ENCODE data around the gene TNN. TPM values are rescaled to one million over a fixed set of nuclear protein-coding genes. Genes with fewer than 3 reads are reported as not detected.

The TNN gene
- total RNA-seq, 1 experiment from 2014 or later, result 0.31 TPM

DNA sequence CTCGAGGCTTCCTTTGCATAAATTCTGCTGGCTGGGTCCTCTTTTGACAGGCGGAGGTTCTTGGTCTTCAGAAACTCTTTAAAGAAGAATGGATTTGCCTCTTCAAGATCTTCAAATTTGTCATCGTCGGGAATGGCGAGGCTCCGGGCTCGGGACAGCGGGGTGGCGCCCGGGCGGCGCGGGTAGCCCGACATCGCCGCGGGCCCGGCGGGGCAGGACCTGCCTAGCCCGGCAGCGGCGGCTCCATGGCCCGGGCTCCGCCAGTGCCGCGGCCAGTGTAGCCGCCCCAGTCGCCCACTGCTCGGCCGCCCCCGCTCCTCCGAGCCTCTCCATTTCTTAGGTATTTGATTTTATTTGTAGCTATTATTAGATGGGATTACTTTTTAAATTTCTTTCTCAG lies 22.1 kb upstream of the TNN start:
- DNase-seq, result peak; percentile 12
- H3K36me3 ChIP-seq (replicated peaks; ENCODE audit: control insufficient read depth, insufficient read depth, low read length), result no peaks in the 10 kb centered on the region
- no peaks in the 10 kb centered on the region for H3K27me3 ChIP-seq (ENCODE audit: control insufficient read depth, insufficient read depth, low read length)
- no peak overlapping the region for H3K4me3 ChIP-seq (ENCODE audit: insufficient read depth, low read depth, low read length)

DNA sequence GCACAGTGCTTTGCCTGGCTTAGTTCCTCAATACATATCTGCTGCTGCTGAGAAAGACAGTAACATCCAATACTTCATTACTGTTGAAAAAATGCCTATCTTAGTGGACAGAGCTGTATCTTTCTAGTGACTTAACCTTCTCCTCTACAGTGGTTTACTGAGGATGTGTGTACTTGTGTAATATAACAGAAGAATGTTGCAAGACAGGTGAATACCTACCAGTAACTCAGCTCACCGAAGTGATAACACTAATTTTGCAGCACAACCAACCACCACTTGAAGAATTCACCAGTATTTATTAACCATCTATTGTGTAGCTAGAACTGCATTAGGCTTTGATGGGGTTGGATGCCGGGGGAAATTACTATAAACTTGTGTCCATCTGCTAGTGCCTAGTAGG lies 16.6 kb upstream of the TNN start:
- H3K36me3 ChIP-seq (replicated peaks; ENCODE audit: control insufficient read depth, insufficient read depth, low read length), result no peaks in the 10 kb centered on the region
- no peaks in the 10 kb centered on the region for H3K27me3 ChIP-seq (ENCODE audit: control insufficient read depth, insufficient read depth, low read length)
- no peak for DNase-seq
- H3K4me3 ChIP-seq (ENCODE audit: insufficient read depth, low read depth, low read length), result no peak overlapping the region

DNA sequence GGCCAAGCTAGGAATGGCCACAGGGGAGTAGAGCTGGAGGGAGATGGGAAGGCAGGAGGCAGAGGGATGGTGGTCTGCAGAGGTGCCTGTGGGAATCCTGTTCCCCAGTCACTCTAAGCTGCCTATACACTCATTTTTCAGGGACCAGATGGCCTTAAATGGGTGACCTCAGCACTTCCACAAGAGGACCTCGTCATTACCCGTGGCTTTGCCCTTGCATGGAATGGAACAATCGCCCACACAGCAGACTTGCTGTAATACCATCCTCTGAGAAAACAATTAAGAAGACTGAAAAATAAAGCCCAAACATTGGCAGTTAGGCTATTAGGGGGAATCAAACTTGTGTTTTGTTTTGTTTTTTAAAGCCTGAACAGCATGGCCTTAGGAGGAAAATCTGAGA lies 12.9 kb upstream of the TNN start:
- no peaks in the 10 kb centered on the region for H3K27me3 ChIP-seq (ENCODE audit: control insufficient read depth, insufficient read depth, low read length)
- no peak overlapping the region for H3K4me3 ChIP-seq (ENCODE audit: insufficient read depth, low read depth, low read length)
- no peaks in the 10 kb centered on the region for H3K36me3 ChIP-seq (replicated peaks; ENCODE audit: control insufficient read depth, insufficient read depth, low read length)
- DNase-seq, result no peak

DNA sequence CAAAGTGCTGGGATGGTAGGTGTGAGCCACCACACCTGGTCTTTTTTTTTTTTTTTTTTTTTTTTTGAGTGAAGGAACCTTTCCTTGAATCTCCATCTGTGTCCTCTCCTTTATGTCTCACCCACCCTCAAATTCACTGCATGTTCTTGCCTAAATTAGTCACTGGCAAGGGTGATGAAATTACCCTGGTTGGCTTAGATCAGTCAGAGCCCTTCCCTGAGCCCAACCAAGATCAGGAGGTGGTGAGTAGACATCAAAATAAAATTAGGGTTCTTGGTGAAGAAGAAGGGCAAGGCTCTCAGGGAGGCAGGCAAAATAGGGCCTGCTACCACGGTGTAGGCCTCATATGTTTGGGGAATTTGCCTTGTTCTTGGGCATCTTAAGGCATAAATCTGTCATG lies 5.3 kb upstream of the TNN start:
- no peaks in the 10 kb centered on the region for H3K27me3 ChIP-seq (ENCODE audit: control insufficient read depth, insufficient read depth, low read length)
- no peak overlapping the region for H3K4me3 ChIP-seq (ENCODE audit: insufficient read depth, low read depth, low read length)
- no peaks in the 10 kb centered on the region for H3K36me3 ChIP-seq (replicated peaks; ENCODE audit: control insufficient read depth, insufficient read depth, low read length)
- no peak for DNase-seq

DNA sequence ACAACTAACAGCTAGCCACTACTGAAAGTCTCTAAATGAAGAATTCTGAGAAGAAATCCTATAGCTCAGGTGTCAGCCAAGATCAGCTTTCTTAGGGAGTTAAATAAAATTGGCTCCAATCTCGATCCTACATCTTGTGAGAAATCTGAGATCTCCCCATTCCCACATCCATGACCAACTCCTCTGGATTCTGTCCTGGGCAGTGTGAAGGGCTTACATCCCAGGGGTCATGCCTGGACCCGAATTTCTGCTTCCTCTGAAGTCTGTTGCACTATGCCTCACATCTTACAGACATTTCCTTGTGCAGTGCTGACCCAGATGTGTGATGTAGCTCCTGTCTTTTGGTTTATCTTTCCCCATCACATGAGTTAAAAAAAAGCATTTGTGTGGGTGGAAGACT lies 4.8 kb upstream of the TNN start:
- Histone ChIP-seq H3K27me3 (ENCODE audit: control insufficient read depth, insufficient read depth, low read length) (no peaks in the 10 kb centered on the region), H3K36me3 (replicated peaks; ENCODE audit: control insufficient read depth, insufficient read depth, low read length) (no peaks in the 10 kb centered on the region), H3K4me3 (ENCODE audit: insufficient read depth, low read depth, low read length) (no peak overlapping the region)
- DNase-seq, result no peak

DNA sequence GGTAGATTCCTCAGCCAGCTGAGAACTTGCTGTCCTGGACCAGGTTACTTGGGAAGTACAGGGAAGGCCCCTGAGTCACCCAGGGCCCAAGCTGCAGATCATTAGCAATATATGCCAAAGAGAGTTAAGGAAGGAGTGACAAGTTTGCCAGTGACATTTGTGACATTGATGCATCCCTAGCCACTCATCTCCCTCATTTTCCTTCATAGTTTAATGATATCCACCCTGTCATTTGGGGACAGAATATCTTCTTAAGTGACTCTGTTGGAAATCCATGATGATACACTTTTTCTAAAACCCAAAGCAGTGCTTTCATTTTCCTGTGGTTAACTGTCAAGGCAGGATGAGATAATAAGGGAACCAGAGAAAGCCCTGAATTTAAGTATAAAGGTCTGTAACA lies 3.2 kb downstream of the TNN start:
- Histone ChIP-seq H3K36me3 (replicated peaks; ENCODE audit: control insufficient read depth, insufficient read depth, low read length) (no peaks in the 10 kb centered on the region), H3K27me3 (ENCODE audit: control insufficient read depth, insufficient read depth, low read length) (no peaks in the 10 kb centered on the region; the same call in none of the 2 replicates), H3K4me3 (ENCODE audit: insufficient read depth, low read depth, low read length) (no peak overlapping the region)
- no peak for DNase-seq

DNA sequence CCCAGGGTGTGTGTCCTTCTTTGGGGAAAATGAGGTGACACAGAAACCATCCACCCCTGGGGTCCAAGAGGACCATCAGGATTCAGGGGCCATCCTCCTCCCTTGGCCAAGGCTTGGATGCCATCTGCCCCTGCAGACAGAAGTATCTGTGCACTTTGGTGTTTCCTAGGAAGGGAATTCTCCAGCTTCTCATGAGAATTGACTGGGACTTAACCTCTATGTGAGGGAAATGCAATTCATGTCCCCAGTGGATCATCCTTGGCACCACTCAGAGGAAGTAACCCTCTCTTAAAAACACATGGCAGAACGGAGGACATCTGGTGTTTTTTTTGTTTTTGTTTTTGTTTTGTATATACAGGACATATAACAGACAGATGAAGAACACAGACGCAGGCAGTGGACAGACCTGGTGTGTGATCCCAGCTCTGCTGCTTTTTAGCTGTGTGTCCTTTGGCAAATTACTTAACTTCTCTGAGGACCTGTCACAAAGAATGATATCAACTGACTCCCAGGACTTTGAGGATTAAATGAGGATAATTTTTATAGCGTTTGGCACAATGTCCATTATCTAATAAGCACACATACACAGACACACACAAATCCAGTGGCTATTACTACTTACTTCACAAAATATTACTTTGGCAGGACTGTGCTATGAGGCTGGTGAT lies 3.8 kb downstream of the TNN start:
- no peak for DNase-seq
- Histone ChIP-seq H3K27me3 (ENCODE audit: control insufficient read depth, insufficient read depth, low read length) (no peaks in the 10 kb centered on the region; the same call in none of the 2 replicates), H3K4me3 (ENCODE audit: insufficient read depth, low read depth, low read length) (no peak overlapping the region), H3K36me3 (replicated peaks; ENCODE audit: control insufficient read depth, insufficient read depth, low read length) (no peaks in the 10 kb centered on the region)

DNA sequence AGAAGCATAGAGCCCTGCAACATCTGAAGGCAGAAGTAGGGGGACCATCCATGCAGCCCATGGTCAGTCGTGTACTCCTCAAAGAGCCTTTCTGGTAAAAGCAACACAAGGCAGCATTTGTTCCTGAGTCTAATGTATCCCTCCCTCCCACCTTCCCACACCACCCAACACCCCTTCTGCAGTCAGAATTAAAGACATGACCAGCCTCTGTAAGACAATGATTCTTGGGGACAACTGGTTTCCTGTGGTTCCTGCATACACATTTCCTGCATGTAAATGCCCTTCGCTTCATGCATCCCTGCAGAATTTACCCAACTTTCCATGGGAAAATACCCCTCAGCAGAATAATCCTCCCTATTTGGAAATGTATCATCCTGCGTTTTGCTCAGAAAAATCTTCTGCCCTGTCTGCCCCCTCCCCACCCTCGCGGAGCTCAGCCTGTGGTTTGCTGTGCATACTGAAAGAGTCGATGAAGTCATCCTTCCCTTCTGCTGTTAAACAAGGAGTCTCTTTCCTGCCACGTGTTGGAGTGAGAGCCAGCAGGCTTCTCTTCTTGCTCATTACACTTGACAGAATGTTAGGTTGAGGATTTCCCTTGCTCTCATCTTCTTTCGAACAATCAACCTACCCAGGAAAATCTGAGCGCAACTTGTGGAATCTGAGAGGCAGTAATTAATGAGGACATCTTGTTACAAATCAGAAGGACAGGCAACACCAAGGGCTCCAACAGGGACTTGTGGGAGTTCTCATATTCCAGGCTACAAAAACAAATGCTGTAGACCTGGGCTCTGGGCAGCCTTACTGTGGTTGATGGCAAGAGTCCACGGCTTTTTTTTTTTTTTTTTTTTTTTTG lies 4.7 kb downstream of the TNN start:
- Histone ChIP-seq H3K4me3 (ENCODE audit: insufficient read depth, low read depth, low read length) (no peak overlapping the region), H3K27me3 (ENCODE audit: control insufficient read depth, insufficient read depth, low read length) (no peaks in the 10 kb centered on the region; the same call in none of the 2 replicates), H3K36me3 (replicated peaks; ENCODE audit: control insufficient read depth, insufficient read depth, low read length) (no peaks in the 10 kb centered on the region)
- no peak for DNase-seq

DNA sequence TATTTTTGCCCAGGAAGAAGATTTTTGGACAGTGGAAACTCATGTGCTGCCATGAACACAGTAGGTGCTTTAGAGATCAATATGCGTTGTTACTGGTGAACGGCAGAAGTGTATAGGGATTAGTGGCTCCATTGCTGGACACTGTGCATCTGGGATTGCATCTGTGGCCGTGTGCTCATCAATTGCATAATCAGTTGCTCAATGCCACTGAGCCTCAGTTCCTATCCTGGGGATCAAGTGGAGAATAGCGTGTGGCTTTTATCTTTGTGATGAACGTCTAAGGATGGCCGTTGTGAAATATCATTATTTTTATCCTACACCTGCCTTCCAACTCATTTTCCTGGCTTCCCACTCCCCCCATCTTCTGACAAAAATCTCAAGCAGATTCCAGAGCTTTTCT lies 5.4 kb downstream of the TNN start:
- Histone ChIP-seq H3K27me3 (ENCODE audit: control insufficient read depth, insufficient read depth, low read length) (no peaks in the 10 kb centered on the region; the same call in none of the 2 replicates), H3K36me3 (replicated peaks; ENCODE audit: control insufficient read depth, insufficient read depth, low read length) (no peaks in the 10 kb centered on the region), H3K4me3 (ENCODE audit: insufficient read depth, low read depth, low read length) (no peak overlapping the region)
- no peak for DNase-seq

DNA sequence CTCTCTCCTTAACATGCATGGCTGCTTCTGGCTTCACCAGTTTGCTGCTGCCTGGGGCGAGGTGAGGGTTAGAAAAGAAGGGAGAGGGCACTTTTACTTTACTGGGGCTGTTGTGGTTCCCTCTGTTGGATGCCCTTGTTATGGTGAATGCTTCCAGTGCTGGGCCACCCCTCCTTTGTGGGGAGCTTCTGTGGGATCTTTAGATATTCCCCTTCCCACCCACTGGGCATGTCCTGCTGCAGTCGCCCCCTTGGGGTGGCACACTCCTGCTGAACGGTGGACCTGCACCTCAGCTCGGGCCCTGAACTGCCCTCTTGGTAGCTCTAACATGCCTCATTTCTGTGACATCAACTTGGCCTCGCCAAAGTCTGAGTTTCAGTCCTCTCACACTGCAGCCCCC lies 6.0 kb downstream of the TNN start:
- Histone ChIP-seq H3K27me3 (ENCODE audit: control insufficient read depth, insufficient read depth, low read length) (no peaks in the 10 kb centered on the region; the same call in none of the 2 replicates), H3K4me3 (ENCODE audit: insufficient read depth, low read depth, low read length) (no peak overlapping the region), H3K36me3 (replicated peaks; ENCODE audit: control insufficient read depth, insufficient read depth, low read length) (no peaks in the 10 kb centered on the region)
- peak; percentile 69 for DNase-seq

DNA sequence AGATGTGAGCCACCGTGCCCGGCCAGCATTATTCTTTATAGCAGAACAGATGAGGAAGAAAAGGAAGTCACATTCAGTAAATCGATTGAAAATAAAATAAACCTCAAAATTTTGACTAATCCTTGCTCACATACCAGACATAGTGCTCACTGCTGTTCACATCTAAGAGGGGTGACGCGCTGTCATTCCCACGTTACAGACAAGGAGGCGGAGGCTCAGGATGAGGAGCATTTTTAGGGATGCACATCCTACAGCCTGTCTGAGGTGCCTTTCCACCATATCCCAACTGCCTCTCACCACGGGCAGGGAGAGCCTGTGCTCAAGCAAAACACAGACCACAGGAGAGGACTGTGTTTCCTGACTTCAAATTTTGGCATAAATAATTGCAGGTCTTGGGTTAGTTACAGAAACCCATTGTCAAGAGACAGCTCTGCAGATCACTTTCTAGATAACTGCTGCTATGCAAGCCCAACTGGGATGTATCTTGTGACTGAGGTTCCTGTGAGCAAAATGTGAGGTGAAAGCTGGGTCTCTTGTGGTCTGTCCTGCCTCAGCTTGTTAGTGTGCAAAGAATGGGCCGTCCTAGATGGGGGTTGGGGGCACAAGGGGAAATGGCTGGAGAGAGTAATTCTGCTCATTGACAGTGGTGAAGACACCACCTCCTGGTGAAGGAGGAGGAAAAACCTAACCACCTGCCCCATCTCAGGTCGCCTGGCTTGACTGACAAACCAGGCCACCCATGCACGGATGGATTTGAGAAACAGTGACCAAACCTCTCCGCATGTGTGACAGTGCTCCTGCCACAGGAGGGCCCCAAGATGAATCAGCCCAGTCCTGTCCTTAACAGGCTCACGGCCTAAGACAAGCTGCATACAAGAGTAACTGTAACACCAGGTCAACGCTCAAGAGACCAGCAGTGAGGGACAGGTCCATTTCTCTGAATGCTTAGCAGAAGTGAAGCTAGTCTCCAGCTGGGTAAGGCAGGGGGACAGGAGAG lies 8.2 kb downstream of the TNN start:
- peak; percentile 47 for DNase-seq
- Histone ChIP-seq H3K4me3 (ENCODE audit: insufficient read depth, low read depth, low read length) (no peak overlapping the region), H3K27me3 (ENCODE audit: control insufficient read depth, insufficient read depth, low read length) (no peaks in the 10 kb centered on the region; the same call in none of the 2 replicates)

DNA sequence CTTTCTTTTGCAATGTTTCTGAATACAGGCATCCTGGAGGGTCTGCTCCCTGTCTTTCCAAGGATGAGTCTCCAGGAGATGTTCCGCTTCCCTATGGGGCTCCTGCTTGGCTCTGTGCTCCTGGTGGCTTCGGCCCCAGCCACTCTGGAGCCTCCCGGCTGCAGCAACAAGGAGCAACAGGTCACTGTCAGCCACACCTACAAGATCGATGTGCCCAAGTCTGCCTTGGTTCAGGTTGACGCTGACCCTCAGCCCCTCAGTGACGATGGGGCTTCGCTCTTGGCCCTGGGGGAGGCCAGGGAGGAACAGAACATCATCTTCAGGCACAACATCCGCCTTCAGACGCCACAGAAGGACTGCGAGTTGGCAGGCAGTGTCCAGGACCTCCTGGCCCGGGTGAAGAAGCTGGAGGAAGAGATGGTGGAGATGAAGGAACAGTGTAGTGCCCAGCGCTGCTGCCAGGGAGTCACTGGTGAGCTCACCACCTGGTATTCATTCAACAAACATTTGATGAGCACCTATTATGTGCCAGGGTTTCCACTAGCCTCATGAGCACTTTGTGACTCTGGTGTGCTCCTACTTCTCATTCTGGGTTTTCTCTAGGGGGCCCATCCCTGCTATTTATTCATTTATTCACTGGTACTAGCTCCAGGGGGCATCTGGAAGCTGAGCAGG lies 9.9 kb downstream of the TNN start:
- H3K4me3 ChIP-seq (ENCODE audit: insufficient read depth, low read depth, low read length), result no peak overlapping the region
- DNase-seq, result no peak
- no peaks in the 10 kb centered on the region; the same call in none of the 2 replicates for H3K27me3 ChIP-seq (ENCODE audit: control insufficient read depth, insufficient read depth, low read length)
- no peaks in the 10 kb centered on the region for H3K36me3 ChIP-seq (replicated peaks; ENCODE audit: control insufficient read depth, insufficient read depth, low read length)

More for the DNA sequence above, 8.2 kb downstream of the TNN start:
- no peaks in the 10 kb centered on the region for H3K36me3 ChIP-seq (replicated peaks; ENCODE audit: control insufficient read depth, insufficient read depth, low read length)

DNA sequence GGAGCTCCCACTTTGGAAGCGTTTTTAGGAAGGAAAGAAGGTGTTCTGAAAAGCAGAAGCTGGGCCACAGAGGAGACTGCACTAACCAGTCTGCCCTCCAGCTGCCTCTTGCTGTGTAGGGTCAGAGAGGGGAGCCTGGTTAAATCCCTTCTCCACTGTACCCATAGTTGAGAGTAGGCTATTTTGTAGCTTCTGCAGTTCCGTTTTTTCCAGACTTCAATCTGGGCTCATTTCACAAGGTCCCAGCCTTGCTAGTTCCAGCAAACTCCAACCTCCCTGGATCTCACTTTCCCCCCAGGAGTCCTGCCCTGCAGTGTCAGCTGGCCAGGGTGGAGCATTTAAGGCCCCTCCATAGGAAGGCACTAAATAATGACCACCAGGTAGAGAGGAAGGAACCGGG lies 11.0 kb downstream of the TNN start:
- no peaks in the 10 kb centered on the region for H3K36me3 ChIP-seq (replicated peaks; ENCODE audit: control insufficient read depth, insufficient read depth, low read length)
- no peaks in the 10 kb centered on the region for H3K27me3 ChIP-seq (ENCODE audit: control insufficient read depth, insufficient read depth, low read length)
- H3K4me3 ChIP-seq (ENCODE audit: insufficient read depth, low read depth, low read length), result no peak overlapping the region
- no peak for DNase-seq

DNA sequence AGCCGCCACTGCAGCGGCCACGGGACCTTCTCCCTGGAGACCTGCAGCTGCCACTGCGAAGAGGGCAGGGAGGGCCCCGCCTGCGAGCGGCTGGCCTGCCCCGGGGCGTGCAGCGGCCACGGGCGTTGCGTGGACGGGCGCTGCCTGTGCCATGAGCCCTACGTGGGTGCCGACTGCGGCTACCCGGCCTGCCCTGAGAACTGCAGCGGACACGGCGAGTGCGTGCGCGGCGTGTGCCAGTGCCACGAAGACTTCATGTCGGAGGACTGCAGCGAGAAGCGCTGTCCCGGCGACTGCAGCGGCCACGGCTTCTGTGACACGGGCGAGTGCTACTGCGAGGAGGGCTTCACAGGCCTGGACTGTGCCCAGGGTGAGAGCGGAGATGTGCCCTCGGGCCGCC lies 11.7 kb downstream of the TNN start:
- Histone ChIP-seq H3K27me3 (ENCODE audit: control insufficient read depth, insufficient read depth, low read length) (no peaks in the 10 kb centered on the region), H3K36me3 (replicated peaks; ENCODE audit: control insufficient read depth, insufficient read depth, low read length) (no peaks in the 10 kb centered on the region), H3K4me3 (ENCODE audit: insufficient read depth, low read depth, low read length) (no peak overlapping the region)
- DNase-seq, result no peak

Data from H7 (cell line).